Activated CD4-positive, alpha-beta T cell treated with anti-CD3 and anti-CD28 coated beads, Interleukin-2, amount 50 U/mL, for 48 hours (primary cell): Measurements from ENCODE around the gene VOPP1.

ENCODE experiments used
- DNase-seq, 2 experiments: peaks; one replicate each; pipeline ENCODE4 v3.0.0-alpha.2; 2020

VOPP1 gene

DNA sequence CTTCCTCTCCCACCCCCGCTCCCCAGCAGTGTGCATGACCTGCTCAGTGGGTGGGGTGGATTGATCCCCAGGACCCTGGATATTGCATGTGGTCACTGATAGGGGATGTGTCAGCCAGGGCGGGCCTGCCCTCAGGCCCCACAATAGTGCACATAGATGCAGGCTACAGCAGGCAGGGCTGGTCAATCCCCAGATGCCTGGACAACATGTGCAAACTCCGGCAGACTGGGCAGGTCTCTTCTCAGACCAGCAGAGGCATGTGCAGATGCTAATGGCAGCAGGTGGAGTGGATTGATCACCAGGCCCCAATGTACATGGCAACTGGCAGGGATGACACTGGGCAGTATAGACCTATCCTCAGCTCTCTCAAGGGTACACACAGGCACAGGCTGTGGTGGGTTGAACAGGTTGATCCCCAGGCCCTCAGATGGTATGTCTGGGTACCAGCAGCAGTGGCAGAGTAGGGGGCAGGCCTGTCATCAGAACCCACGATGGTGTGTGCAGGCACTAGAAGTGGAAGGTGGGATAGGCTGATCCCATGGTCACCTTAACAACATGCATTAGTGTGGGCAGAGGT lies 108.5 kb downstream of the VOPP1 start:
- DNase-seq: no peak

- DNase-seq: no peak
Observed at GRCh38 chr7:55458351-55458750, 114.0 kb downstream of the VOPP1 start.

- DNase-seq: no peak
Observed at GRCh38 chr7:55457801-55458200, 114.5 kb downstream of the VOPP1 start.

DNA sequence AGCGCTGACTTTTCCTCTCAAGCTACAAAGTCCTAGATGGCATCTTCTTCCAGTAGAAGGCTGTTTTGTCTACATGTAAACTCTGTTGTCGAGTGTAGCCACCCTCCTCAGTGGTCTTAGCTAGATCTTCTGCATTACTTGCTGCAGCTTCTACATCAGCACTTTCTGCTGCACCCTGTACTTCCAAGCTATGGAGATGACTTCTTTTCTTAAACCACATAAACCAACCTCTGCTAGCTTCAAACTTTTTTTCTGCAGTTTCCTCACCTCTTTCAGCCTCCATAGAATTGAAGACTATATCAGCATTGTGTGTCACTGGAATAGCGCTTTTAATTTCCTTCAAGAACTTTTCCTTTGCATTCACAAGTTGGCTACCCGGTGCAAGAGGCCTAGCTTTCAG lies 119.3 kb downstream of the VOPP1 start:
- no peak for DNase-seq

DNA sequence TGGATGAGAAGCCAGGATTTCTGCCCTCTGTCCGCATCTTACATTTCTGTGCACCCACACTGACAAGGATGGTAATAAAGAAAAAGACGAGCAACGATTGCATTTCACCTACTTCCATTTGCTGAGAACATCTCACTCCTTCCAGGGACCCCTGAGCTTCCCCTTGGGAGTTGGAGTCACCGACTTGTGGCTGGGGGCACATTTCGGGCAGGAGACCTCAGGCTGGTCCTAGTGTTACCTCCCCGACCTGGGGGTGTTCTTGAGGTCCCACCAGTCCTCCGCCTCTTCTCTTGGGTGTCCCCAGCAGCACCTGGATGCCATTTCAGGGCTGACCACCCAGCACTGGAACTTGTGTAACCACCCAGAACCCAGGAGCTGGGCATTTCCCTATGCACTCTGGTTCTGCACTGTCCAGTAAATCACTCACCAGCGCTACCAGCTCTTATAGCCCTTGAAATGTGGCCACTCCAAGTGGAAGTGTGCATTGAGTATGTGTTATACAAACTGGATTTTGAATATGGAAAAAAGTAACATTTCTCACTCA lies 122.2 kb downstream of the VOPP1 start:
- DNase-seq: no peak

GRCh38 chr7:55449205-55449991 lies 122.9 kb downstream of the VOPP1 start:
- no peak for DNase-seq

GRCh38 chr7:55448526-55448925 lies 123.8 kb downstream of the VOPP1 start:
- no peak for DNase-seq

DNA sequence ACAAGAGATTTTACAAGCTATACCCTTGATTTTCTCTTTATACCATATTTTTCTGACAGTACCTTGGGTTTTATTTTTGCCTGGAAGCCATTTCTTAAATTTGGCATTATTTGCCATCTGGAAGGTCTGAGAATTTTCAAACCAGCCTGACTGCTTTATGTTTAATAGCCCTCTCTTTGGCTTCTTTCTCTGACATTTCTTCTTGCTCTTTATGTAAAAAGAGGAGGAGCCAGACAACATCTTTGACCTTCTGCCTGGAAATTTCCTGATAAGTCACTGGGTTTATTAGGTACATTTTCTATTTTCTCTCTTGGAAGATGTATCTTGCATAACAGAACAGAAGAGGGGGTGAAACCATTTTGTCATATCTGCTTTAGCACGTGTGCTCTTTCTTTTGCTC lies 127.5 kb downstream of the VOPP1 start:
- no peak for DNase-seq

GRCh38 chr7:55441774-55442522 lies 130.4 kb downstream of the VOPP1 start:
- DNase-seq: no peak

GRCh38 chr7:55441002-55441401 lies 131.3 kb downstream of the VOPP1 start:
- no peak for DNase-seq

DNA sequence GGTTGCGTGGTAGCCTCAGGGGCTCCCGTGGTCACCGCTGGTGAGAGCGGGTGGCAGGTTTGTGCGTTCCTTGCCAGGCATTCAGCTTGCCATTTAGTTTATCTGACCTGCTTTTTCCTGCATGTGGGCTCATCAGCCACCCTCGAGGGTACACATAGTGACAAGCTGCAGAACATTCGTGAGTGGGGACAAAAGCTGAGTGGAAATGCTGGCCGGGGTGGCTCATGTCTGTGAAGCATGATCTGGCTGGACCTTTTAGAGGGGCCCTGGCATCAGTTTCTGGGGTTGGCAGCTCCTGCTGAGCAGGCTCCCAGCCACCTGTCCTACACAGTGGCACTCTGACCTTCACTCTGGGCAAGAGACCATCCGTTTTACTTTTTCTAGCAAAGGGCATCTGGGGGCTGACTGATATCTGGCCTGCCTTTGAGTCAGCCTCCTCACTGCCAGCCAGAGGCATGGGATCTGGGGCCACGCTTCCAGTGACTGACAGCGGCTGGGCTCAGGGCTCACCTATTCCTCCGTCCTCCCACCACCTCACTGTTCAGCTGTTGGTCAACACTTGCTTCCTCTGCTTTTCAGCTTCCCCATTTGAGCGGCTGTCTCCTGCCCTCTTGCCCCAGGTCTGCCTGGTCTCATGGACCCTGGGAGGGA lies 132.1 kb downstream of the VOPP1 start:
- DNase-seq: no peak

GRCh38 chr7:55439627-55440026 lies 132.7 kb downstream of the VOPP1 start:
- no peak for DNase-seq

- DNase-seq: no peak
Observed at GRCh38 chr7:55438757-55439525, 133.4 kb downstream of the VOPP1 start.

GRCh38 chr7:55438085-55438756 lies 134.1 kb downstream of the VOPP1 start:
- no peak for DNase-seq

DNA sequence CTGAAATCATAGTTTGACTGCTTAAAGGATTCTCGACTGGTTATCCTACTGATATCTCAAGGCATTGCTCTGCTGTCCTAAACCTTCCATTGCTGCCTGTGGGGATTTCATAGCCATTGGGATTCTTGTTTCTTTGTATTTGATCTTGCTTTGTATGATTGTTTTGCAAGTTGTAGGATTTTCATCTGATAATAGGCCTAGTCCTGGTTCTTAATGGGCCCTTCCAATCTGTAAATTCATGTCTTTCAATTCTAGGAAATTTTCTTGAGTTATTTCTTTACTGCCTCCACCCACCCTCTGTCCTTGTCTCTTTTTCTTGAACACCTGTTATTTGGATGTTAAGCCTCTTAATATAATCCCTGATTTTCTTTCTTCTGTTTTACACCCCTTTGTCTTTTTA lies 134.9 kb downstream of the VOPP1 start:
- DNase-seq: no peak

DNA sequence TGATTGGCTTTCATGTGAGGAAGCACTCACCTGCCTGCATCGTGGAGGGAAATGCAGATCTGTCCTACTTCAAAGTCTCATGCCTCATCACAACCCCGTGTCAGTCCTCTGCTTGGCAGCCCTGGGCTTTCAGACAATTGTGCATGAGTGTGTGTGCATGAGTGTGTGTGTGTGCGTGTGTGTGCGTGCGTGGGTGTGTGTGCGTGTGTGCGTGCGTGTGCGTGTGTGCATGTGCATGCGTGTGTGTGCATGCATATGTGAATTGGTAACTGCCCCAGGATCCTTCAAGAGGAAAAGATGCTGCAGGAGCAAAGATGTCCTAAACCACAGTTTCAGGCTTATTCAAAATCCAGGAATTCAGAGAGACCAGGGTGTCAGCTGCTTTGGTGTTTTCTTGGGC lies 135.8 kb downstream of the VOPP1 start:
- DNase-seq: no peak

GRCh38 chr7:55435466-55435865 lies 136.8 kb downstream of the VOPP1 start:
- no peak for DNase-seq

DNA sequence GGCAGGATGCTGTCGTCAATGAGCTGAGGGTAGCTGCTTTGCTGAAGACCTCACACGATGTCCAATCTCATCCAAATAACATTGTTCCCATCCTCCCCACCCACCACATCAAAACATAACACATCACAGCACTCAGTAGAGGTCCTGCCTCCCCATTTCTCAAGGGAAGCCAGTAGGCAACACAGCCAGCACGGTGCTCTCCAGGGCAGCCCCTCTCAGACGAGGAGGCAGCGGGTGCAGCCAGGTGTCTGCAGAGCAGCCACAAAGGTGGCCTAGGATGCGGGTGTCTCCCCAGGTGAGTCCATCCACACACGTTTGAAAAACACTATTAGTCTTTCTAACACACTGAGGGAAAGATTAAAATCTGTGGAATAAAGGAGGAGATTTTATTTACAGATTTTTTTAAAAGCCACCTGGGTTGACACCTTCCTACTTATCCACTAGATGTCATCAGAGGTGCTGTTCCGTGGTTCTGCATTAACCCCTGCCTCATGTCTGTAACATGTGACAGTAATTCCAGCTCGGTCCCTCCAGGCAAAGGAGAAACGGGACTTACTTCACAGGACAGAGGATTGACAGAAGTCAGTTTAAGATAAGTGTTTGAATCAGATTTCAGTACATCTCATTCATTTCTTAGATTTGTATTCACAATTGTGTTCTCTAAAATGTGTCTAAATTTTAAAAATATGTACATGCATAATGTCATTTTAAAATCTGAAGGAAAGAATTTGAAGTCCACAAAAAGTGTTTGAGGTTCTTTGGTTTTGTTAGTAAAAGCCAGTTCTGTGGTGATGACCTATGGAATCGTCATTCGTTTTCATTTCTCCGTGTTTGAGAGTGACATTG lies 139.1 kb downstream of the VOPP1 start:
- peak in 1 of 2 experiments; percentile 23 for DNase-seq

GRCh38 chr7:55432506-55432905 lies 139.8 kb downstream of the VOPP1 start:
- DNase-seq: no peak

DNA sequence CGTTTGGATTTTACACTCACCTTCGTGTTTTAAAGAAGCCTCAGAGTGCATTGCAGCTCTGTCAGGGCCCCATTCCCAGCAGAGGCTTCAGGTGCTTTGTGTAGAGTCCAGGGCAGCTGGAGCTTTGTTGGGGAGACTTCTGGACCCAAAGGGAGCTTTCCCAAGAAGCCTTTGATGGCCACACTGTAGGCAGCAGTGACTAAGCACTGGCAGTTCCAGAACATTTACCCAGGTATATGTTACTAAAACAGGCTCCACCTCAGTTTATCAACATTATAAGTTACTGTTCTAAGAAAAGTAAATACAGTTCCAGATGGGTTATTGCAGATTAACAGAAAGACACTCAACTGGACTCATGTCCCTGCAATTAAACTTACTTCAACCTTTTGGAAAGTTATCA lies 140.4 kb downstream of the VOPP1 start:
- DNase-seq: no peak
